ENCODE data around the gene RNPEPL1. TPM values are rescaled to one million over a fixed set of nuclear protein-coding genes. Genes with fewer than 3 reads are reported as not detected.
A peak's percentile ranks its signal among the peaks of the same experiment; 100 is the strongest.

The RNPEPL1 gene
- total and polyA plus RNA-seq, 10 of the 15 experiments (the other 5 are each of a cell fraction or from before 2014, with no cell fraction given): 0.24 to 49.5 (median 6.8) TPM

- TF ChIP-seq, protein P1, sequence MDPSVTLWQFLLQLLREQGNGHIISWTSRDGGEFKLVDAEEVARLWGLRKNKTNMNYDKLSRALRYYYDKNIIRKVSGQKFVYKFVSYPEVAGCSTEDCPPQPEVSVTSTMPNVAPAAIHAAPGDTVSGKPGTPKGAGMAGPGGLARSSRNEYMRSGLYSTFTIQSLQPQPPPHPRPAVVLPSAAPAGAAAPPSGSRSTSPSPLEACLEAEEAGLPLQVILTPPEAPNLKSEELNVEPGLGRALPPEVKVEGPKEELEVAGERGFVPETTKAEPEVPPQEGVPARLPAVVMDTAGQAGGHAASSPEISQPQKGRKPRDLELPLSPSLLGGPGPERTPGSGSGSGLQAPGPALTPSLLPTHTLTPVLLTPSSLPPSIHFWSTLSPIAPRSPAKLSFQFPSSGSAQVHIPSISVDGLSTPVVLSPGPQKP (IDR thresholded peaks at IDR 0.05; ENCODE audit: low read depth, low read length): peak; percentile 72; the same call in 1 of the 2 replicates
- TF ChIP-seq TBL1XR1 (IDR thresholded peaks at IDR 0.05; ENCODE audit: low read depth, low read length): no peak
- TF ChIP-seq ZBTB11 (CRISPR knock-in tag; IDR thresholded peaks at IDR 0.05): no peak
- TF ChIP-seq HCFC1 (IDR thresholded peaks at IDR 0.05; ENCODE audit: low read length): peak; percentile 41
- TF ChIP-seq RELA (IDR thresholded peaks at IDR 0.05; ENCODE audit: borderline replicate concordance, partially characterized antibody): peak; percentile 85
- TF ChIP-seq BHLHE40 (IDR thresholded peaks at IDR 0.05; ENCODE audit: borderline replicate concordance in 1 of 2, low read depth in 2 of 2, low read length in 1 of 2): peak; percentile 11 to 88; a peak in 2 of 4 replicates
- TF ChIP-seq TARDBP (IDR thresholded peaks at IDR 0.05; ENCODE audit: borderline replicate concordance): peak; percentile 54; the same call in 1 of the 2 replicates
- peak; percentile 43; the same call in 1 of the 2 replicates for TF ChIP-seq ZNF24 (IDR thresholded peaks at IDR 0.05)
- TF ChIP-seq RB1 (IDR thresholded peaks at IDR 0.05; ENCODE audit: borderline replicate concordance): peak; percentile 86
- no peak for TF ChIP-seq ZZZ3 (IDR thresholded peaks at IDR 0.05; ENCODE audit: control insufficient read depth, insufficient read length, low read depth)
- TF ChIP-seq SMAD1 (IDR thresholded peaks at IDR 0.05; ENCODE audit: low read depth, partially characterized antibody): no peak
- TF ChIP-seq ATF3 (IDR thresholded peaks at IDR 0.05; ENCODE audit: borderline replicate concordance, extremely low read depth, low read depth, low read length): no peak
- 0 out of 2 replicates have a peak, but pooled peaks have one; percentile 15 for TF ChIP-seq YY1 (IDR thresholded peaks at IDR 0.05; ENCODE audit: low read depth, low read length)
- TF ChIP-seq BCLAF1 (IDR thresholded peaks at IDR 0.05): 0 out of 2 replicates have a peak, but pooled peaks have one; percentile 28
- peak; percentile 93 for TF ChIP-seq DPF2 (IDR thresholded peaks at IDR 0.05)
- TF ChIP-seq TCF3 (IDR thresholded peaks at IDR 0.05; ENCODE audit: borderline replicate concordance, insufficient read depth, low read depth, low read length): 0 out of 2 replicates have a peak, but pooled peaks have one; percentile 60
- TF ChIP-seq MAX (IDR thresholded peaks at IDR 0.05; ENCODE audit: low read depth, low read length): peak; percentile 84
- TF ChIP-seq NR2C1 (IDR thresholded peaks at IDR 0.05): no peak
- TF ChIP-seq RAD51 (IDR thresholded peaks at IDR 0.05): no peak
- TF ChIP-seq ZNF622 (IDR thresholded peaks at IDR 0.05): no peak
Observed at GRCh38 chr2:240560480-240561324, 7.6 kb upstream of the RNPEPL1 start (continued).

All from GM12878 (cell line).